AG04450 (cell line): ENCODE measurements around the gene C9. TPM values are rescaled to one million over a fixed set of nuclear protein-coding genes. Genes with fewer than 3 reads are reported as not detected.

Experiments used
- CTCF ChIA-PET: fragments of 300-600, 350-600 bp; formaldehyde crosslinking; extraction: SDS; loops from one replicate; lab custom pipeline; 2022; ENCODE audit warnings: antibody characterized with exemption, inconsistent platforms; lab: Charles Lee
- POLR2A ChIA-PET: fragments of 350-600 bp; formaldehyde crosslinking; extraction: SDS; loops from one replicate; lab custom pipeline; 2021; ENCODE audit warnings: antibody characterized with exemption, inconsistent platforms; lab: Yijun Ruan, JAX
- DNase-seq: peaks from one replicate; pipeline ENCODE4 v3.0.0-alpha.2; 2011; ENCODE audit warnings: low read depth, low spot score
- H3K27ac ChIP-seq: one replicate; pipeline ENCODE4 v1.5.1; 2012; ENCODE audit warnings: low read depth, low read length, control low read depth
- H3K27me3 ChIP-seq: one replicate; pipeline ENCODE4 v1.6.0; 2012; ENCODE audit warnings: low read length; ENCODE audit not compliant: control insufficient read depth, insufficient read depth
- H3K4me3 ChIP-seq: 2 replicates; pipeline ENCODE4 v1.5.1; 2011; ENCODE audit warnings: mild to moderate bottlenecking, low read depth, low read length, control low read depth
- H3K9me3 ChIP-seq: 2 replicates; pipeline ENCODE4 v1.5.1; 2012; ENCODE audit warnings: low read length; ENCODE audit not compliant: control insufficient read depth, insufficient read depth
- CTCF ChIP-seq: IDR thresholded peaks from 2 replicates; pipeline ENCODE4 v1.5.1; 2011; ENCODE audit warnings: low read depth, low read length, control low read depth, inconsistent platforms
- polyA plus RNA-seq: library from polyadenylated mRNA; depleted of rRNA; stranded (reverse); fragments of >200 nt; gene quantifications from 2 replicates; pipeline ENCODE4 v1.2.3, GENCODE V29; 2011

C9 gene
- polyA plus RNA-seq, 1 experiment: not detected

- DNase-seq: no peak
- no peaks in the 10 kb centered on the region for H3K9me3 ChIP-seq
- POLR2A ChIA-PET: no interaction called here
- no peak for TF ChIP-seq CTCF
- H3K27ac ChIP-seq: no peak overlapping the region
- H3K27me3 ChIP-seq: no peaks in the 10 kb centered on the region
- no peak overlapping the region for H3K4me3 ChIP-seq
- CTCF ChIA-PET: interaction anchor here (3.7 kb wide), 1 partner anchor 14 kb away, joined by 22 read pairs; no protein-coding TSS in a partner anchor
Measured at GRCh38 chr5:39390945-39391344, 26.6 kb upstream of the C9 start.

GRCh38 chr5:39387293-39387692 is 23.0 kb upstream of the C9 start:
- POLR2A ChIA-PET: no interaction called here
- H3K27ac ChIP-seq: no peak overlapping the region
- CTCF ChIA-PET: no interaction called here
- H3K9me3 ChIP-seq: no peaks in the 10 kb centered on the region
- no peaks in the 10 kb centered on the region for H3K27me3 ChIP-seq
- DNase-seq: no peak
- TF ChIP-seq CTCF: no peak
- no peak overlapping the region for H3K4me3 ChIP-seq

- POLR2A ChIA-PET: no interaction called here
Measured at GRCh38 chr5:39384271-39384670, 20.0 kb upstream of the C9 start.

GRCh38 chr5:39381376-39381775 is 17.1 kb upstream of the C9 start:
- DNase-seq: no peak
- no peaks in the 10 kb centered on the region for H3K9me3 ChIP-seq
- POLR2A ChIA-PET: no interaction called here
- H3K27ac ChIP-seq: no peak overlapping the region
- CTCF ChIA-PET: interaction anchor here (1.0 to 6.6 kb wide), 5 partner anchors 42 to 190 kb away, joined by 3 to 124 read pairs (median 13); no protein-coding TSS in a partner anchor
- no peak overlapping the region for H3K4me3 ChIP-seq
- H3K27me3 ChIP-seq: no peaks in the 10 kb centered on the region
- TF ChIP-seq CTCF: no peak

More at GRCh38 chr5:39384271-39384670, 20.0 kb upstream of the C9 start:
- CTCF ChIA-PET: interaction anchor here (1.0 to 2.4 kb wide), 2 partner anchors 8 to 11 kb away, joined by 3 to 16 read pairs; no protein-coding TSS in a partner anchor
- H3K27me3 ChIP-seq: no peaks in the 10 kb centered on the region
- no peak overlapping the region for H3K4me3 ChIP-seq
- no peaks in the 10 kb centered on the region for H3K9me3 ChIP-seq
- no peak for DNase-seq
- TF ChIP-seq CTCF: no peak
- H3K27ac ChIP-seq: no peak overlapping the region

GRCh38 chr5:39379693-39380092 is 15.4 kb upstream of the C9 start:
- TF ChIP-seq CTCF: no peak
- ChIA-PET POLR2A (interaction anchor here (0.6 to 1.7 kb wide), 3 partner anchors 19 to 185 kb away, joined by 3 to 5 read pairs (median 3); partner anchors contain the start of gene DAB2), CTCF (interaction anchor here (0.5 to 6.6 kb wide), 5 partner anchors 45 to 304 kb away, joined by 3 to 124 read pairs (median 5); partner anchors contain the start of gene DAB2)

More at GRCh38 chr5:39379693-39380092, 15.4 kb upstream of the C9 start:
- Histone ChIP-seq H3K27ac (no peak overlapping the region), H3K27me3 (no peaks in the 10 kb centered on the region), H3K4me3 (no peak overlapping the region), H3K9me3 (no peaks in the 10 kb centered on the region)
- no peak for DNase-seq
